Central memory CD8-positive, alpha-beta T cell (primary cell): ENCODE results near the gene RAN.
A peak's percentile ranks its signal among the peaks of the same experiment; 100 is the strongest.
"Not testable (repeated sequence)": the region's sequence is repeated elsewhere in the genome, so short reads cannot be mapped to it uniquely, and the experiment has no call there.

Experiments
- ATAC-seq: fragments of 150-1000 bp; cut with Tn5 transposase; replicated peaks from 2 replicates; pipeline ENCODE4 v1.10.0; 2022; ENCODE audit warnings: mild to moderate bottlenecking, moderate FRiP score, moderate number of reproducible peaks; ENCODE audit not compliant: poor library complexity, severe bottlenecking; ENCODE audit errors: extremely low read depth
- DNase-seq, 2 donors: peaks; one replicate each; pipeline ENCODE4 v3.0.0; 2021; ENCODE audit warnings: low spot score in 2 of 2
- H3K27ac Mint-ChIP-seq: one replicate; pipeline ENCODE4 v1.8.0; 2022; ENCODE audit warnings: low read depth, mild to moderate bottlenecking, moderate library complexity, mixed read lengths
- H3K27me3 Mint-ChIP-seq: one replicate; pipeline ENCODE4 v1.8.0; 2022; ENCODE audit warnings: mixed read lengths
- H3K36me3 Mint-ChIP-seq: one replicate; pipeline ENCODE4 v1.8.0; 2022; ENCODE audit warnings: mild to moderate bottlenecking, moderate library complexity, mixed read lengths; ENCODE audit not compliant: insufficient read depth
- H3K4me1 Mint-ChIP-seq: one replicate; pipeline ENCODE4 v1.8.0; 2022; ENCODE audit warnings: mixed read lengths
- H3K4me3 Mint-ChIP-seq: one replicate; pipeline ENCODE4 v1.8.0; 2022; ENCODE audit warnings: mild to moderate bottlenecking, moderate library complexity, mixed read lengths
- H3K9me3 Mint-ChIP-seq: one replicate; pipeline ENCODE4 v1.8.0; 2022; ENCODE audit warnings: mixed read lengths

The RAN gene

DNA sequence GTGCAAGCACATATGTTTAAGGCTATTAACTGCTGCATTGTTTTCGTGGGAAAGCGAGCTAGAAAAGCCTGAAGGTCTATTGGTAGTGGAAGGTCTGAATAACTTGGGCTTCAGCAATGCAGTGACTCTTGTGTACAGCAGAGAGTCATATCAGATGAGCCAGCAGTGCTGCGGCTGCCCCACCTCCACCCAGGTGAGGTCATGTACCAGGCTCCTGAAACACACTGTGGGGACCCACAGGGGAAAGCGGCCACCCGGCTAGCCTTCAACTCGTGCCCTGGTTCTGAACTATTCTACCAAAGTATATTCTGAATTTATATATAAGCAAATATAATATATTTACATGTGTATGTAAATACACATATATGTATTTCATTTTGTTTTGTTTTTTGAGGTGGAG, 12.7 kb upstream of the RAN start:
- Mint-ChIP-seq H3K4me3 (no peak overlapping the region), H3K36me3 (no peaks in the 10 kb centered on the region), H3K27me3 (peaks cover 17% of the 10 kb centered on the region), H3K4me1 (no peaks in the 10 kb centered on the region), H3K27ac (no peak overlapping the region), H3K9me3 (peaks cover 6% of the 10 kb centered on the region)
- no peak for DNase-seq
- no peak for ATAC-seq

- H3K4me3 Mint-ChIP-seq: no peak overlapping the region
- H3K9me3 Mint-ChIP-seq: peaks cover 6% of the 10 kb centered on the region
- no peaks in the 10 kb centered on the region for H3K36me3 Mint-ChIP-seq
- peaks cover 13% of the 10 kb centered on the region for H3K27me3 Mint-ChIP-seq
- H3K27ac Mint-ChIP-seq: no peak overlapping the region
- no peaks in the 10 kb centered on the region for H3K4me1 Mint-ChIP-seq
- DNase-seq (no peak), ATAC-seq (no peak)
Observed at GRCh38 chr12:130860311-130860710, 11.6 kb upstream of the RAN start.

DNA sequence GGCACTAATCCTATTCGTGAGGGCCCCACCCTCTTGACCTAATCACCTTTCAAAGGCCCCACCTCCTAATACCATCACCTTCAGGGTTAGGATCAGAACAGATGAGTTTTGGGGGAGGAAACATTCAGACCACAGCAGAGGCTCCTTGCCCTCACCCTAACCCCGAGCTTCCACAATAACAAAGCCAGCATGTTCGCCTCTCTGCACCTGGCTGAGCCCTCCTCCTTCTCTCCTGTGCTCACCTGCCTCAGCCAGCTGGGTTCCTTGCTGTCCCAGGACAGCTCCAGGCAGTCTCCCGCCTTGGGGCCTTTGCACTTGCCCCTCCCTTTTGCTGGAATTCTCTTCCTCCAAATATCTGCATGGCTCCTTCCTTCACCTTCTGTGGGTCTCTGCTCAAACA, 9.7 kb upstream of the RAN start:
- Mint-ChIP-seq H3K4me1 (no peaks in the 10 kb centered on the region), H3K36me3 (no peaks in the 10 kb centered on the region)
- no peak for ATAC-seq

DNA sequence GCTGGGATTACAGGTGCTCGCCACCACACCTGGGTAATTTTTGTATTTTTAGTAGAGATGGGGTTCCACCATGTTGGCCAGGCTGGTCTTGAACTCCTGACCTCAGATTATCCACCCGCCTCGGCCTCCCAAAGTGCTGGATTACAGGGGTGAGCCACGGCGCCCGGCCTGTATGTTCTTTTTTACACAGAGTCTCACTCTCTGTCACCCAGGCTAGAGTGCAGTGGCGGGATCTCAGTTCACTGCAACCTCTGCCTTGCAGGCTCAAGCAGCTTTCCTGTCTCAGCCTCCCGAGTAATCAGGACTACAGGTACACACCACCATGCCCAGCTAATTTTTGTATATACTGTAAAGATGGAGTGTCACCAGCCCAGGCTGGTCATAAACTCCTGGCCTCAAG, 9.1 kb upstream of the RAN start:
- not testable (repeated sequence) for H3K9me3 Mint-ChIP-seq, ATAC-seq, H3K27me3 Mint-ChIP-seq, H3K4me1 Mint-ChIP-seq, H3K27ac Mint-ChIP-seq, DNase-seq, H3K4me3 Mint-ChIP-seq, H3K36me3 Mint-ChIP-seq

More for the DNA sequence above, 9.7 kb upstream of the RAN start:
- DNase-seq: no peak
- Mint-ChIP-seq H3K9me3 (peaks cover 6% of the 10 kb centered on the region), H3K27me3 (peaks cover 6% of the 10 kb centered on the region), H3K27ac (no peak overlapping the region), H3K4me3 (no peak overlapping the region)

DNA sequence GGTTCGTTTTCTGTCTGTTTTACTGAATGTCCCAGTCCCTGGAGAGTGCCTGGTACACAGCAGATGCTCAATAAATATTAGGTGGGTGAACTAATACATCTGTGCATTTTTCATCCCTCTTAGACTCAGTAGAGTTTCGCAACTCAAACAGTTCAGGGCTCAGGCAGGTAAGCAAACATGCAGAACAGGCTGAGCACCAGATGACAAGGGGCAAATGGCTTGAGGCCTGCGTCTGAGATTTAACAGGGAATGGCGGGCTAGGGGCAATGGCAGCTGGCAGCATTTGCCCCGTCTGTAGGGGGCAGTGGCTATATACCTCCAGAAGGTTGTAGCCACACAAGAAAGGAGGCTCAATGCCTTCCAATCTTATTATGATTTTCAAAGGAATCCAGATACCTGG, 8.6 kb upstream of the RAN start:
- Mint-ChIP-seq H3K27me3 (no peaks in the 10 kb centered on the region), H3K27ac (no peak overlapping the region), H3K4me3 (no peak overlapping the region), H3K4me1 (no peaks in the 10 kb centered on the region), H3K9me3 (peaks cover 6% of the 10 kb centered on the region), H3K36me3 (peaks cover 1% of the 10 kb centered on the region)
- ATAC-seq (no peak), DNase-seq (no peak)

- H3K4me3 Mint-ChIP-seq: no peak overlapping the region
- H3K9me3 Mint-ChIP-seq: no peaks in the 10 kb centered on the region
- no peaks in the 10 kb centered on the region for H3K27me3 Mint-ChIP-seq
- peak overlapping the region; percentile 80 for H3K27ac Mint-ChIP-seq
- DNase-seq: no peak
- H3K36me3 Mint-ChIP-seq: peaks cover 22% of the 10 kb centered on the region
- no peak for ATAC-seq
- peaks cover 17% of the 10 kb centered on the region for H3K4me1 Mint-ChIP-seq
Observed at GRCh38 chr12:130868412-130868811, 3.5 kb upstream of the RAN start.

DNA sequence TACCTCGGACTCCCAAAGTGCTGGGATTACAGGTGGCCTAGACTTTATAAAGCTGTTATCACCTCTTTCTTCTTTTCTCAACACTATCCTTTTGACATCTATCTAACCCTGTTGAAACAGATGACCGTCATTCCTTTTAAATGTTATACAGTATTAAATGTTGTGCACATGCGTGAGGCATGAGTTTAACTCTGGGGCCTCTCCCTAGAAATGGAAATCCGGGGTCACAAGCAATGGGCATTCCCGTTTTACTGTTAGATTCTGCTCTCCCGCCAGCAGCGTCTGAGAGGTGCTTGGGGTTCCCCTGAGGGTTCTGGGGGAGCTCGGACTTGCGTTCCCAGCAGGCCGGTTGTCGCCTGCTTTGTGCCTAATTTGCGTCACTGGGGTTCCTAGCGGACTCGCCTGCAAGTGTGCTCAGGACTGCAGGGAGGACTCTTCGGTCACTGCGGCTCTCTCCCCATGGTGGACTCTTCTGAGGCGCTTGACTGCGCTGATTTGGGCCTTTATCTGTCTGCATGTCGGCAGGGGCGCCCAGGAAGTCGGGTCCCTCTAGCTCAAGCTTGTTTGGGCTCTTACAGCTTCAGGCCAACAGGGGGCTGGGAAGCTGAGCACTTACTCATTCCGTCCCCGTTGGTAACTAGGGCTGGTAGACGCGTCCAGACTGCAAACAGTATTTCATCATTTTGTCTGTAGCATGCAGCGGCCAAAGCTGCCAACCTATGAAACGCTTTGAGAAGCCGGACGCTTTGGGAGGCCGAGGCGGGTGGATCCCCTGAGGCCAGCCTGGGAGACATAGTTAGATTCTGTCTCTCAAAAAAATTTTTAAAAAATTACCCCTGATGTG, 1.2 kb upstream of the RAN start:
- Mint-ChIP-seq H3K36me3 (peaks cover 44% of the 10 kb centered on the region), H3K4me1 (peaks cover 34% of the 10 kb centered on the region), H3K27me3 (no peaks in the 10 kb centered on the region), H3K4me3 (peak overlapping the region; percentile 87), H3K9me3 (no peaks in the 10 kb centered on the region), H3K27ac (peak overlapping the region; percentile 94)
- DNase-seq (peak; percentile 38 to 61), ATAC-seq (peak; percentile 73)

- peak in 1 of 2 donors; percentile 16 for DNase-seq
- Mint-ChIP-seq H3K36me3 (peaks cover 61% of the 10 kb centered on the region), H3K27me3 (no peaks in the 10 kb centered on the region), H3K4me3 (peak overlapping the region; percentile 87), H3K4me1 (peaks cover 43% of the 10 kb centered on the region), H3K9me3 (no peaks in the 10 kb centered on the region), H3K27ac (peak overlapping the region; percentile 78)
- peak; percentile 27 for ATAC-seq
Observed at GRCh38 chr12:130872179-130873096, 572 bp downstream of the RAN start.

DNA sequence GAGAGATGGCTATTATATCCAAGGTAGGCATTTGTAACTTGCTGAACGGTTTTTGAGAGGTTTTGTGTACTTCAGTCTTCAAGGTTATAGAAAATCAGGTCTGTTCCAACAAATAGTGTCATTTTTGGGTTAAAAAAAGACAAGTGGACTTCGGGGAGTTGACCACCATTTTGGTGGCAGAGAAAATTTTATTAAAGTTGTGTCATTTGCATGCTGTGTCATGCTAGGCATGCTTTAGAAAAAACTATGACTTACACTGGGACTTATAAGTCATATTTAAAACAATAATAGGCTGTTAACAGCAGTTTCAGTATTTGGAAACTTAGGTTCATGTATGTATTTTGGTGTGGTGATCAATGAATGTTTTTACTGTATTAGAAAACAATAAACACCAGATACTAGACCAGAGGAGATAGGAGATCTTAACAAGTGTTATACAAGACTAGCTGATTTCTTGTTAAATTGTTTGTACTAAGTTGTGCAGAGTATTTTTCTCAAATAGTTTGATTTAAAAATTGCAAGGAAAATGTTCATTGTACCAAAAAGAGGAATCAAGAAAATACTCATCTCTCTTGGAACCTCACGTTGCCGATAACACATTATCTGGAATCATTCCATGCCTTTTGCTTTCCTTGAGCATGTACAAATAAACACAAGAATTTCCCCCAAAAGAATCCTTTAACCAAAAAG, 1.4 kb downstream of the RAN start:
- ATAC-seq: no peak
- Mint-ChIP-seq H3K27me3 (no peaks in the 10 kb centered on the region), H3K4me1 (peaks cover 45% of the 10 kb centered on the region), H3K27ac (peak overlapping the region; percentile 78), H3K36me3 (peaks cover 63% of the 10 kb centered on the region), H3K9me3 (no peaks in the 10 kb centered on the region), H3K4me3 (peak overlapping the region; percentile 87)
- DNase-seq: no peak

DNA sequence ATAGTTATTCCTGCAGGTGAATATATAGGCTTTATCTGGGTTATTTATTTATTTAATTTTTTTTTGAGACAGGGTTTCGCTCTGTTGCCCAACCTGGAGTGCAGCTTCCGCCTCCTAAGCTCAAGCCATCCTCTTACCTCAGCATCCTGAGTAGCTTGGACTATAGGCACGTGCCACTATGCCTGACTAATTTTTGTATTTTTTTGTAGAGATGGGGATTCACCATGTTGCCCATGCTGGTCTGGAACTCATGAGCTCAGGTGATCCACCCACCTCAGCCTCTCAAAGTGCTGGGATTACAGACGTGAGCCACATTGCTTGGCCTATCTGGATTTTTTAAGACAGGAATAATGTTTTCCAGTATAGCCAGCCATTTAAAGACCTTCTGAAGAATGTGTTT, 2.0 kb downstream of the RAN start:
- H3K9me3 Mint-ChIP-seq: no peaks in the 10 kb centered on the region

GRCh38 chr12:130874696-130875095, 2.8 kb downstream of the RAN start:
- peaks cover 61% of the 10 kb centered on the region for H3K36me3 Mint-ChIP-seq
- no peaks in the 10 kb centered on the region for H3K27me3 Mint-ChIP-seq
- DNase-seq: no peak
- no peak for ATAC-seq
- H3K27ac Mint-ChIP-seq: peak overlapping the region; percentile 38
- peaks cover 55% of the 10 kb centered on the region for H3K4me1 Mint-ChIP-seq
- no peak overlapping the region for H3K4me3 Mint-ChIP-seq
- no peaks in the 10 kb centered on the region for H3K9me3 Mint-ChIP-seq

More for the DNA sequence above, 2.0 kb downstream of the RAN start:
- H3K27ac Mint-ChIP-seq: no peak overlapping the region
- peak overlapping the region; percentile 87 for H3K4me3 Mint-ChIP-seq
- H3K36me3 Mint-ChIP-seq: peaks cover 61% of the 10 kb centered on the region
- no peak for DNase-seq
- peaks cover 46% of the 10 kb centered on the region for H3K4me1 Mint-ChIP-seq
- no peaks in the 10 kb centered on the region for H3K27me3 Mint-ChIP-seq
- ATAC-seq: no peak

DNA sequence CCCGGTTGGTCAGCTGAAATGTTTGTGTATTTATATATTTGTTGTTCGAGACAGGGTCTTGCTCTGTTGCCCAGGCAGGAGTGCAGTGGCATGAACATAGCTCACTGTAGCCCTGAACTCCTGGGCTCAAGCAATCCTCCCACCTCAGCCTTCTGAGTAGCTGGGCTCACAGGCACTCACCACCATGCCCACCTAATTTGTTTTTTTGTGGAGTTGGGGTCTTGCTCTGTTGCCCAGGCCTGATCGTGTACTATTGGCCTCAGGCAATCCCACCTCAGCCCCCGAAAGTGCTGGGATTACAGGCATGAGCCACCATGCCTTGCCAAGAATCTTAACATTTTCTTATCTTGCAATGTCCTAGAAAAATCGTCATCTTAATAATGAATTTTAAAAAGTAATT, 3.3 kb downstream of the RAN start:
- Mint-ChIP-seq H3K9me3 (no peaks in the 10 kb centered on the region), H3K27me3 (no peaks in the 10 kb centered on the region), H3K4me1 (peaks cover 60% of the 10 kb centered on the region), H3K27ac (peak overlapping the region; percentile 38), H3K4me3 (no peak overlapping the region), H3K36me3 (peaks cover 61% of the 10 kb centered on the region)
- DNase-seq: no peak
- no peak for ATAC-seq
